H9 (cell line): ENCODE results near the gene ANGPTL4. TPM values are rescaled to one million over a fixed set of nuclear protein-coding genes. Genes with fewer than 3 reads are reported as not detected.
"Not testable (repeated sequence)": the region's sequence is repeated elsewhere in the genome, so short reads cannot be mapped to it uniquely, and the experiment has no call there.

Experiments
- DNase-seq: peaks from one replicate; pipeline ENCODE4 v3.0.0-alpha.2; 2017
- H2AFZ ChIP-seq: one replicate; pipeline ENCODE4 v1.6.1; 2013; ENCODE audit warnings: mild to moderate bottlenecking, low read length, control low read depth, moderate library complexity
- H2AK5ac ChIP-seq: 2 replicates; pipeline ENCODE4 v1.6.1; 2013; ENCODE audit warnings: low read length, control low read depth, mixed read lengths; ENCODE audit not compliant: insufficient read length
- H2BK120ac ChIP-seq: one replicate; pipeline ENCODE4 v1.6.1; 2013; ENCODE audit warnings: low read depth, mild to moderate bottlenecking, low read length, control low read depth, inconsistent platforms; ENCODE audit not compliant: poor library complexity, severe bottlenecking
- H2BK12ac ChIP-seq: 2 replicates; pipeline ENCODE4 v1.6.1; 2013; ENCODE audit warnings: low read length, control low read depth, mixed read lengths, low read depth; ENCODE audit not compliant: insufficient read length
- H2BK15ac ChIP-seq: 2 replicates; pipeline ENCODE4 v1.6.1; 2013; ENCODE audit warnings: low read depth, low read length, control low read depth
- H2BK20ac ChIP-seq: one replicate; pipeline ENCODE4 v1.6.1; 2013; ENCODE audit warnings: low read depth, mild to moderate bottlenecking, low read length, control low read depth, inconsistent platforms; ENCODE audit not compliant: poor library complexity, severe bottlenecking
- H2BK5ac ChIP-seq: 2 replicates; pipeline ENCODE4 v1.6.1; 2013; ENCODE audit warnings: low read length, control low read depth, mixed read lengths; ENCODE audit not compliant: insufficient read length
- H3K14ac ChIP-seq: 2 replicates; pipeline ENCODE4 v1.6.1; 2013; ENCODE audit warnings: low read length, control low read depth; ENCODE audit not compliant: insufficient read depth
- H3K18ac ChIP-seq: 2 replicates; pipeline ENCODE4 v1.6.1; 2013; ENCODE audit warnings: low read depth, mild to moderate bottlenecking, mixed read lengths, low read length, control low read depth; ENCODE audit not compliant: insufficient read length
- H3K23ac ChIP-seq: 2 replicates; pipeline ENCODE4 v1.6.1; 2013; ENCODE audit warnings: low read length, control low read depth, mixed read lengths, low read depth; ENCODE audit not compliant: insufficient read length
- H3K23me2 ChIP-seq: 2 replicates; pipeline ENCODE4 v1.6.1; 2013; ENCODE audit warnings: low read depth, mild to moderate bottlenecking, mixed read lengths, low read length, control low read depth; ENCODE audit not compliant: insufficient read length, poor library complexity, severe bottlenecking
- H3K27ac ChIP-seq: 2 replicates; pipeline ENCODE4 v1.5.1; 2013; ENCODE audit warnings: low read length, control low read depth, mixed read lengths, low read depth; ENCODE audit not compliant: insufficient read length
- H3K27me3 ChIP-seq: 2 replicates; pipeline ENCODE4 v1.6.1; 2013; ENCODE audit warnings: low read length, control low read depth, inconsistent platforms; ENCODE audit not compliant: insufficient read depth
- H3K4ac ChIP-seq: 2 replicates; pipeline ENCODE4 v1.6.1; 2013; ENCODE audit warnings: low read depth, mild to moderate bottlenecking, control low read depth, inconsistent platforms, low read length, moderate library complexity
- H3K4me1 ChIP-seq: 2 replicates; pipeline ENCODE4 v1.6.1; 2013; ENCODE audit warnings: low read length, control low read depth, inconsistent platforms; ENCODE audit not compliant: insufficient read depth
- H3K4me2 ChIP-seq: 2 replicates; pipeline ENCODE4 v1.6.1; 2013; ENCODE audit warnings: low read length, control low read depth, mixed read lengths; ENCODE audit not compliant: insufficient read length, insufficient read depth
- H3K56ac ChIP-seq: 2 replicates; pipeline ENCODE4 v1.6.1; 2013; ENCODE audit warnings: low read depth, mild to moderate bottlenecking, mixed read lengths, low read length, control low read depth; ENCODE audit not compliant: insufficient read length
- H3K79me1 ChIP-seq: 2 replicates; pipeline ENCODE4 v1.6.1; 2013; ENCODE audit warnings: low read depth, mild to moderate bottlenecking, moderate library complexity, low read length, control low read depth, inconsistent platforms; ENCODE audit not compliant: insufficient read depth, poor library complexity, severe bottlenecking
- H3K79me2 ChIP-seq: 2 replicates; pipeline ENCODE4 v1.6.1; 2013; ENCODE audit warnings: low read length, control low read depth, inconsistent platforms; ENCODE audit not compliant: insufficient read depth
- H3K9ac ChIP-seq: 2 replicates; pipeline ENCODE4 v1.6.1; 2013; ENCODE audit warnings: low read length, control low read depth, mixed read lengths; ENCODE audit not compliant: insufficient read length; ENCODE audit errors: extremely low read depth
- H3K9me3 ChIP-seq: one replicate; pipeline ENCODE4 v1.6.1; 2013; ENCODE audit warnings: low read depth, low read length, inconsistent platforms; ENCODE audit not compliant: control insufficient read depth
- H3T11ph ChIP-seq: one replicate; pipeline ENCODE4 v1.6.1; 2013; ENCODE audit warnings: mild to moderate bottlenecking, low read length, control low read depth, inconsistent platforms
- H4K20me1 ChIP-seq: one replicate; pipeline ENCODE4 v1.6.1; 2013; ENCODE audit not compliant: control insufficient read depth, insufficient read length, insufficient read depth
- H4K5ac ChIP-seq: 2 replicates; pipeline ENCODE4 v1.6.1; 2013; ENCODE audit warnings: low read depth, mild to moderate bottlenecking, mixed read lengths, low read length, control low read depth; ENCODE audit not compliant: insufficient read length
- H4K8ac ChIP-seq: replicated peaks from 2 replicates; pipeline ENCODE4 v1.6.1; 2013; ENCODE audit warnings: low read length, control low read depth, mixed read lengths, low read depth; ENCODE audit not compliant: insufficient read length
- H4K91ac ChIP-seq: 2 replicates; pipeline ENCODE4 v1.6.1; 2013; ENCODE audit warnings: low read depth, mild to moderate bottlenecking, moderate library complexity, mixed read lengths, low read length, control low read depth; ENCODE audit not compliant: insufficient read length
- H3K27ac Mint-ChIP-seq, 3 experiments: 2 replicates in 2 of 3; 3 replicates in 1 of 3; pipeline ENCODE4 v1.8.0; 2020 to 2021; ENCODE audit warnings: mixed read lengths in 3 of 3, mild to moderate bottlenecking in 1 of 3, moderate library complexity in 1 of 3
- H3K27me3 Mint-ChIP-seq: 2 replicates; pipeline ENCODE4 v1.8.0; 2021; ENCODE audit warnings: low read depth, mild to moderate bottlenecking, moderate library complexity, mixed read lengths
- H3K36me3 Mint-ChIP-seq, 3 experiments: 2 replicates in 2 of 3; 3 replicates in 1 of 3; pipeline ENCODE4 v1.8.0; 2020 to 2021; ENCODE audit warnings: low read depth in 3 of 3, mixed read lengths in 3 of 3; ENCODE audit not compliant: insufficient read depth in 1 of 3
- H3K4me1 Mint-ChIP-seq, 2 experiments: 2 replicates each; pipeline ENCODE4 v1.8.0; 2020; ENCODE audit warnings: mixed read lengths in 2 of 2
- H3K4me3 Mint-ChIP-seq, 2 experiments: 2 replicates in 1 of 2; 3 replicates in 1 of 2; pipeline ENCODE4 v1.8.0; 2020 to 2021; ENCODE audit warnings: mild to moderate bottlenecking in 2 of 2, mixed read lengths in 2 of 2, moderate library complexity in 1 of 2
- H3K9me3 Mint-ChIP-seq, 2 experiments: 2 replicates in 1 of 2; 3 replicates in 1 of 2; pipeline ENCODE4 v1.8.0; 2020; ENCODE audit warnings: mild to moderate bottlenecking in 2 of 2, mixed read lengths in 2 of 2, moderate library complexity in 1 of 2
- WGBS: extraction: QIAGEN DNeasy Blood & Tissue Kit; methylation state at CpG from one replicate; pipeline ENCODE4 v1.1.7; 2013; ENCODE audit warnings: missing lambda C conversion rate, low lambda C conversion rate, mixed read lengths; ENCODE audit not compliant: insufficient read length; ENCODE audit errors: extremely low coverage; 5-methylcytosine and 5-hydroxymethylcytosine counted together
- total RNA-seq: library from RNA; stranded (reverse); gene quantifications from 2 replicates; pipeline ENCODE4 v1.2.1, GENCODE V29; 2021
- TF ChIP-seq, protein P1 (sequence below): fragments of 200-600 bp; sonication (generic); conservative IDR thresholded peaks from 3 replicates; pipeline ENCODE4 v1.8.0; 2021; ENCODE audit warnings: antibody characterized with exemption, mild to moderate bottlenecking

Gene ANGPTL4
- total RNA-seq, 1 experiment from 2014 or later: 1.9 TPM

DNA sequence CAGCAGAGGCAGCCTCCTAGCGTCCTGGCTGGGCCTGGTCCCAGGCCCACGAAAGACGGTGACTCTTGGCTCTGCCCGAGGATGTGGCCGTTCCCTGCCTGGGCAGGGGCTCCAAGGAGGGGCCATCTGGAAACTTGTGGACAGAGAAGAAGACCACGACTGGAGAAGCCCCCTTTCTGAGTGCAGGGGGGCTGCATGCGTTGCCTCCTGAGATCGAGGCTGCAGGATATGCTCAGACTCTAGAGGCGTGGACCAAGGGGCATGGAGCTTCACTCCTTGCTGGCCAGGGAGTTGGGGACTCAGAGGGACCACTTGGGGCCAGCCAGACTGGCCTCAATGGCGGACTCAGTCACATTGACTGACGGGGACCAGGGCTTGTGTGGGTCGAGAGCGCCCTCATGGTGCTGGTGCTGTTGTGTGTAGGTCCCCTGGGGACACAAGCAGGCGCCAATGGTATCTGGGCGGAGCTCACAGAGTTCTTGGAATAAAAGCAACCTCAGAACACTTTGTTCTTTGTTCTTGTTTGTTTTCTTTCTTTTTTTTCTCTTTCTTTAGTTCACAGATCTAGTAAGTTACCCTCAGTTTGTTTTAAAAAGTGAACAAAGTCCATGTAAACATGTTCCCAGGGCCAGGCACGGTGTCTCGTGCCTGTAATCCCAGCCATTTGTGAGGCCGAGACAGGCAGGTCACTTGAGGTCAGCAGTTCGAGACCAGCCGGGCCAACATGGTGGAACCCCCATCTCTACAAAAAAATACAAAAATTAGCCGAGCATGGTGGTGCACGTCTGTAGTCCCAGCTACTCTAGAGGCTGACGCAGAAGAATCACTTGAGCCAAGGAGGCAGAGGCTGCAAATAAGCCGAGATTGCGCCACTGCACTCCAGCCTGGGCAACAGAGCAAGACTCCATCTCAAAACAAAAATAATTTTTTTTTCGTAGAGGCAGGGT lies 10.2 kb downstream of the ANGPTL4 start:
- no peak overlapping the region for H3T11ph ChIP-seq
- no peaks in the 10 kb centered on the region for H3K4me1 ChIP-seq
- no CpG with 5 or more reads among the region's 26 CpGs for WGBS
- no peak overlapping the region for H3K18ac ChIP-seq
- Mint-ChIP-seq H3K27ac (peak overlapping the region in 1 of 3 experiments; percentile 22; a peak in 1 of 7 replicates), H3K27me3 (no peaks in the 10 kb centered on the region), H3K9me3 (peaks cover 0 to 3% of the 10 kb centered on the region in 2 experiments; a peak in 3 of 5 replicates), H3K4me1 (peaks cover 2 to 3% of the 10 kb centered on the region in 2 experiments; a peak in 1 of 4 replicates), H3K4me3 (no peak overlapping the region), H3K36me3 (peaks cover 10 to 28% (median 22%) of the 10 kb centered on the region in 3 experiments; a peak in 6 of 7 replicates)
- H4K20me1 ChIP-seq: no peaks in the 10 kb centered on the region
- H3K14ac ChIP-seq: no peak overlapping the region
- DNase-seq: no peak
- no peak overlapping the region for H3K56ac ChIP-seq
- H4K8ac ChIP-seq: no peak overlapping the region
- no peak overlapping the region for H2AK5ac ChIP-seq
- TF ChIP-seq, protein P1, sequence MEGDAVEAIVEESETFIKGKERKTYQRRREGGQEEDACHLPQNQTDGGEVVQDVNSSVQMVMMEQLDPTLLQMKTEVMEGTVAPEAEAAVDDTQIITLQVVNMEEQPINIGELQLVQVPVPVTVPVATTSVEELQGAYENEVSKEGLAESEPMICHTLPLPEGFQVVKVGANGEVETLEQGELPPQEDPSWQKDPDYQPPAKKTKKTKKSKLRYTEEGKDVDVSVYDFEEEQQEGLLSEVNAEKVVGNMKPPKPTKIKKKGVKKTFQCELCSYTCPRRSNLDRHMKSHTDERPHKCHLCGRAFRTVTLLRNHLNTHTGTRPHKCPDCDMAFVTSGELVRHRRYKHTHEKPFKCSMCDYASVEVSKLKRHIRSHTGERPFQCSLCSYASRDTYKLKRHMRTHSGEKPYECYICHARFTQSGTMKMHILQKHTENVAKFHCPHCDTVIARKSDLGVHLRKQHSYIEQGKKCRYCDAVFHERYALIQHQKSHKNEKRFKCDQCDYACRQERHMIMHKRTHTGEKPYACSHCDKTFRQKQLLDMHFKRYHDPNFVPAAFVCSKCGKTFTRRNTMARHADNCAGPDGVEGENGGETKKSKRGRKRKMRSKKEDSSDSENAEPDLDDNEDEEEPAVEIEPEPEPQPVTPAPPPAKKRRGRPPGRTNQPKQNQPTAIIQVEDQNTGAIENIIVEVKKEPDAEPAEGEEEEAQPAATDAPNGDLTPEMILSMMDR: no peak; the same call in 2 of the 3 replicates
- H3K9ac ChIP-seq: no peak overlapping the region
- H3K27ac ChIP-seq: no peak overlapping the region
- no peak overlapping the region for H2AFZ ChIP-seq
- H3K79me2 ChIP-seq: no peaks in the 10 kb centered on the region
- no peak overlapping the region for H4K91ac ChIP-seq
- no peaks in the 10 kb centered on the region for H3K23me2 ChIP-seq
- no peak overlapping the region for H2BK15ac ChIP-seq
- H2BK12ac ChIP-seq: no peak overlapping the region
- H3K79me1 ChIP-seq: no peaks in the 10 kb centered on the region
- H2BK20ac ChIP-seq: no peak overlapping the region
- H4K5ac ChIP-seq: no peak overlapping the region
- no peak overlapping the region for H3K4me2 ChIP-seq
- H3K9me3 ChIP-seq: no peaks in the 10 kb centered on the region
- no peak overlapping the region for H3K23ac ChIP-seq
- H3K27me3 ChIP-seq: no peaks in the 10 kb centered on the region
- no peak overlapping the region for H3K4ac ChIP-seq
- H2BK5ac ChIP-seq: no peak overlapping the region
- H2BK120ac ChIP-seq: no peak overlapping the region

GRCh38 chr19:8375766-8376165 lies 11.8 kb downstream of the ANGPTL4 start:
- H3K4me1 ChIP-seq, H3K23ac ChIP-seq, H2BK12ac ChIP-seq, H3K18ac ChIP-seq, H3K4me3 Mint-ChIP-seq, H4K8ac ChIP-seq, H3K9me3 ChIP-seq, H2BK20ac ChIP-seq, H3K27ac ChIP-seq, H3K4me2 ChIP-seq, H2AK5ac ChIP-seq, H3K27me3 Mint-ChIP-seq, H3K9me3 Mint-ChIP-seq, H4K91ac ChIP-seq, H3K27ac Mint-ChIP-seq, H4K5ac ChIP-seq, H2BK120ac ChIP-seq, H2BK15ac ChIP-seq, H3K23me2 ChIP-seq, H2AFZ ChIP-seq, H3T11ph ChIP-seq, H3K79me2 ChIP-seq, H3K56ac ChIP-seq, H2BK5ac ChIP-seq, DNase-seq, H3K27me3 ChIP-seq, H3K9ac ChIP-seq, H3K4ac ChIP-seq, H4K20me1 ChIP-seq, H3K79me1 ChIP-seq, H3K14ac ChIP-seq: not testable (repeated sequence)
- H3K4me1 Mint-ChIP-seq: peaks cover 15 to 16% of the 10 kb centered on the region in 2 experiments
- WGBS: no CpG with 5 or more reads among the region's 32 CpGs
- peaks cover 15 to 34% (median 28%) of the 10 kb centered on the region in 3 experiments; a peak in 6 of 7 replicates for H3K36me3 Mint-ChIP-seq
